IMR-90 (cell line): Measurements from ENCODE around the gene RCAN2. TPM values are rescaled to one million over a fixed set of nuclear protein-coding genes. Genes with fewer than 3 reads are reported as not detected.

Experiments
- ATAC-seq: fragments of 200-7000 bp; cut with Tn5 transposase; 2 replicates; pipeline ENCODE4 v1.9.1; 2020; ENCODE audit warnings: low read depth, mild to moderate bottlenecking, moderate library complexity
- BruUV-seq: library from RNA; stranded (reverse); fragments of 400-500 nt; replicated peaks from 2 replicates; lab custom pipeline; 2021; lab: Mats Ljungman, UMichigan
- CTCF ChIA-PET: fragments of 300-600 bp; formaldehyde crosslinking; extraction: SDS; loops from one replicate; lab custom pipeline; 2021; ENCODE audit warnings: antibody characterized with exemption; lab: Yijun Ruan, JAX
- POLR2A ChIA-PET: fragments of 300-600 bp; sonication (Branson Sonifier 250); formaldehyde crosslinking; loops from one replicate; lab custom pipeline; 2022; ENCODE audit warnings: antibody characterized with exemption; ENCODE audit not compliant: unreplicated experiment; lab: Charles Lee
- DNase-seq: peaks from one replicate; pipeline ENCODE4 v3.0.0; 2013
- H2AFZ ChIP-seq: replicated peaks from 2 replicates; pipeline ENCODE3; 2013; ENCODE audit warnings: low read length, mild to moderate bottlenecking; ENCODE audit not compliant: poor library complexity
- H2AK5ac ChIP-seq: 2 replicates; pipeline ENCODE4 v1.6.1; 2013; ENCODE audit warnings: low read depth, low read length, inconsistent platforms
- H2AK9ac ChIP-seq: replicated peaks from 2 replicates; pipeline ENCODE3; 2013; ENCODE audit warnings: mild to moderate bottlenecking, low read depth, low read length, moderate library complexity; ENCODE audit not compliant: poor library complexity
- H2BK120ac ChIP-seq: 2 replicates; pipeline ENCODE4 v1.6.1; 2013; ENCODE audit warnings: low read depth, low read length, inconsistent platforms
- H2BK15ac ChIP-seq: 3 replicates; pipeline ENCODE4 v1.6.1; 2013; ENCODE audit warnings: low read depth, low read length, inconsistent platforms
- H2BK20ac ChIP-seq: 2 replicates; pipeline ENCODE4 v1.6.1; 2013; ENCODE audit warnings: low read depth, mild to moderate bottlenecking, inconsistent platforms, low read length, moderate library complexity
- H2BK5ac ChIP-seq: 2 replicates; pipeline ENCODE4 v1.6.1; 2013; ENCODE audit warnings: mild to moderate bottlenecking, low read depth, low read length, inconsistent platforms; ENCODE audit not compliant: poor library complexity, severe bottlenecking
- H3K14ac ChIP-seq: replicated peaks from 2 replicates; pipeline ENCODE4 v1.6.1; 2013; ENCODE audit warnings: low read depth, low read length, inconsistent platforms
- H3K18ac ChIP-seq: 2 replicates; pipeline ENCODE4 v1.6.1; 2013; ENCODE audit warnings: low read depth, low read length, control low read depth
- H3K23ac ChIP-seq: 2 replicates; pipeline ENCODE4 v1.6.1; 2013; ENCODE audit warnings: low read depth, low read length, inconsistent platforms
- H3K27ac ChIP-seq: 2 replicates; pipeline ENCODE4 v1.5.1; 2013; ENCODE audit warnings: mild to moderate bottlenecking, control low read depth, low read length; ENCODE audit not compliant: insufficient read depth
- H3K27me3 ChIP-seq: 2 replicates; pipeline ENCODE4 v1.6.1; 2013; ENCODE audit warnings: low read length; ENCODE audit not compliant: control insufficient read depth, insufficient read depth
- H3K36me3 ChIP-seq: 2 replicates; pipeline ENCODE4 v1.6.1; 2013; ENCODE audit warnings: low read length, mixed read lengths; ENCODE audit not compliant: control insufficient read depth, insufficient read depth
- H3K4ac ChIP-seq: 2 replicates; pipeline ENCODE4 v1.6.1; 2013; ENCODE audit warnings: low read depth, low read length, inconsistent platforms
- H3K4me1 ChIP-seq: 2 replicates; pipeline ENCODE4 v1.6.1; 2013; ENCODE audit warnings: low read length, mixed read lengths; ENCODE audit not compliant: control insufficient read depth, insufficient read depth
- H3K4me2 ChIP-seq: 2 replicates; pipeline ENCODE4 v1.6.1; 2013; ENCODE audit warnings: low read depth, mild to moderate bottlenecking, control low read depth, low read length, moderate library complexity
- H3K4me3 ChIP-seq: 2 replicates; pipeline ENCODE4 v1.5.1; 2013; ENCODE audit warnings: low read depth, mild to moderate bottlenecking, control low read depth, low read length, moderate library complexity; ENCODE audit not compliant: insufficient read depth
- H3K56ac ChIP-seq: 2 replicates; pipeline ENCODE4 v1.6.1; 2013; ENCODE audit warnings: low read length, inconsistent platforms; ENCODE audit not compliant: insufficient read depth; ENCODE audit errors: extremely low read depth
- H3K79me1 ChIP-seq, 2 experiments: 2 replicates each; pipeline ENCODE4 v1.6.1; 2013; ENCODE audit warnings: low read length in 2 of 2, inconsistent platforms in 1 of 2, low read depth in 1 of 2
- H3K9ac ChIP-seq: 2 replicates; pipeline ENCODE4 v1.6.1; 2013; ENCODE audit warnings: low read depth, low read length, control low read depth
- H3K9me1 ChIP-seq: 2 replicates; pipeline ENCODE4 v1.6.1; 2013; ENCODE audit warnings: low read length, inconsistent platforms; ENCODE audit not compliant: insufficient read depth
- H3K9me3 ChIP-seq: 2 replicates; pipeline ENCODE4 v1.6.1; 2013; ENCODE audit warnings: low read length; ENCODE audit not compliant: control insufficient read depth, insufficient read depth
- H4K20me1 ChIP-seq: 2 replicates; pipeline ENCODE4 v1.6.1; 2013; ENCODE audit warnings: low read length, inconsistent platforms; ENCODE audit not compliant: insufficient read depth
- H4K5ac ChIP-seq: 2 replicates; pipeline ENCODE4 v1.6.1; 2013; ENCODE audit warnings: mild to moderate bottlenecking, low read depth, low read length, control low read depth
- H4K8ac ChIP-seq, 2 experiments: 2 replicates each; pipeline ENCODE4 v1.6.1; 2013; ENCODE audit warnings: low read depth in 2 of 2, low read length in 2 of 2, control low read depth in 1 of 2, inconsistent platforms in 1 of 2
- H4K91ac ChIP-seq: 2 replicates; pipeline ENCODE4 v1.6.1; 2013; ENCODE audit warnings: low read depth, low read length, inconsistent platforms; ENCODE audit not compliant: insufficient read depth
- CHD1 ChIP-seq: IDR thresholded peaks from 2 replicates; pipeline ENCODE4 v1.6.1; 2012; ENCODE audit warnings: low read depth, low read length, improper control_type of control experiment
- FOS ChIP-seq: fragments of 150-350 bp; IDR thresholded peaks from 2 replicates; pipeline ENCODE4 v1.6.1; 2016; ENCODE audit warnings: low read depth, low read length
- MAZ ChIP-seq: IDR thresholded peaks from 2 replicates; pipeline ENCODE4 v1.6.1; 2012; ENCODE audit warnings: low read depth, mild to moderate bottlenecking, low read length, improper control_type of control experiment, moderate library complexity, borderline replicate concordance
- MXI1 ChIP-seq: IDR thresholded peaks from 2 replicates; pipeline ENCODE4 v1.6.1; 2012; ENCODE audit warnings: low read depth, mild to moderate bottlenecking, low read length, moderate library complexity, borderline replicate concordance
- NFE2L2 ChIP-seq: fragments of 150-350 bp; IDR thresholded peaks from 2 replicates; pipeline ENCODE4 v1.6.1; 2016; ENCODE audit warnings: low read depth, mild to moderate bottlenecking, low read length
- POLR2A ChIP-seq: IDR thresholded peaks from 2 replicates; pipeline ENCODE4 v1.6.1; 2012; ENCODE audit warnings: mild to moderate bottlenecking, low read depth, low read length
- RAD21 ChIP-seq: IDR thresholded peaks from 2 replicates; pipeline ENCODE4 v1.6.1; 2012; ENCODE audit warnings: low read length, improper control_type of control experiment
- RFX5 ChIP-seq: IDR thresholded peaks from 2 replicates; pipeline ENCODE4 v1.8.0; 2012; ENCODE audit warnings: low read depth, mild to moderate bottlenecking, low read length, moderate library complexity
- SMC3 ChIP-seq: fragments of 150-350 bp; IDR thresholded peaks from 2 replicates; pipeline ENCODE4 v1.6.1; 2016; ENCODE audit warnings: low read depth, mild to moderate bottlenecking, antibody characterized with exemption, low read length, moderate library complexity
- WGBS, 2 experiments: methylation state at CpG; one replicate each; pipeline versions ENCODE4 v1.1.5 to v1.1.7; 2013; ENCODE audit warnings: missing lambda C conversion rate in 2 of 2; ENCODE audit not compliant: insufficient read length in 1 of 2; ENCODE audit errors: extremely low coverage in 2 of 2; 5-methylcytosine and 5-hydroxymethylcytosine counted together
- dilution Hi-C: fragments of 300-500 bp; cut with HindIII; formaldehyde crosslinking; loops from one replicate; pipeline ENCODE4 v1.14.3; 2018; ENCODE audit warnings: low sequenced_read_pairs; ENCODE audit not compliant: unreplicated experiment
- in situ Hi-C: fragments of 300-500 bp; cut with MboI; formaldehyde crosslinking; loops from 3 replicates; pipeline ENCODE4 v1.14.3; 2019; ENCODE audit warnings: low sequenced_read_pairs, inconsistent platforms, mixed read lengths
- intact Hi-C: fragments of 100-400 bp; cut with micrococcal nuclease; formaldehyde crosslinking; loops from 2 replicates; pipeline ENCODE4 v1.10.0; 2022
- polyA plus RNA-seq, 3 experiments: library from polyadenylated mRNA; depleted of rRNA; stranded (reverse); fragments of >200 nt; gene quantifications; 2 replicates each; pipeline ENCODE4 v1.2.3, GENCODE V29; 2012; ENCODE audit warnings: low replicate concordance in 1 of 3
- total RNA-seq: library from RNA; depleted of rRNA; stranded (reverse); fragments of >200 nt; gene quantifications from 2 replicates; pipeline ENCODE4 v1.2.3, GENCODE V29; 2012
- TF ChIP-seq, protein P1 (sequence below): conservative IDR thresholded peaks from 2 replicates; pipeline ENCODE4 v1.5.1; 2012; ENCODE audit warnings: mild to moderate bottlenecking, low read depth, low read length, improper control_type of control experiment
- TF ChIP-seq, protein P2 (sequence below): fragments of 150-350 bp; IDR thresholded peaks from 2 replicates; pipeline ENCODE4 v1.6.1; 2016; ENCODE audit warnings: low read depth, mild to moderate bottlenecking, low read length, moderate library complexity, borderline replicate concordance

Gene RCAN2
- total and polyA plus RNA-seq, 2 of the 4 experiments (the other 2 are of a cell fraction) = 1.3 to 1.8 TPM

GRCh38 chr6:46287681-46288080, 203.6 kb downstream of the RCAN2 start:
- DNase-seq = no peak
- no peak for ATAC-seq
- Histone ChIP-seq H3K9ac (no peak overlapping the region), H3K79me1 (no peaks in the 10 kb centered on the region), H4K20me1 (no peaks in the 10 kb centered on the region), H3K56ac (no peak overlapping the region), H2AK5ac (no peak overlapping the region), H4K5ac (no peak overlapping the region), H2BK20ac (no peak overlapping the region), H3K9me1 (no peaks in the 10 kb centered on the region), H3K18ac (no peak overlapping the region), H2BK5ac (no peak overlapping the region), H2AFZ (no peak overlapping the region), H3K4me2 (no peak overlapping the region), H3K23ac (no peak overlapping the region), H2BK120ac (no peak overlapping the region), H2AK9ac (no peak overlapping the region), H4K91ac (no peak overlapping the region), H2BK15ac (no peak overlapping the region), H3K9me3 (no peaks in the 10 kb centered on the region), H3K4ac (no peak overlapping the region), H3K36me3 (no peaks in the 10 kb centered on the region), H3K27me3 (no peaks in the 10 kb centered on the region), H3K14ac (no peak overlapping the region), H3K4me1 (no peaks in the 10 kb centered on the region), H3K4me3 (no peak overlapping the region), H4K8ac (no peak overlapping the region), H3K27ac (no peak overlapping the region)
- in situ Hi-C loops (no loop called here), intact Hi-C loops (no loop called here), dilution Hi-C loops (no loop called here)
- WGBS, 2 experiments = no CpG with 5 or more reads among the region's 5 CpGs
- CTCF ChIA-PET = no interaction called here
- BruUV-seq = no TSS peak
- POLR2A ChIA-PET = no interaction called here
- TF ChIP-seq RFX5 = no peak
- no peak for TF ChIP-seq POLR2A
- TF ChIP-seq NFE2L2 = no peak
- no peak for TF ChIP-seq FOS
- TF ChIP-seq, protein P1, sequence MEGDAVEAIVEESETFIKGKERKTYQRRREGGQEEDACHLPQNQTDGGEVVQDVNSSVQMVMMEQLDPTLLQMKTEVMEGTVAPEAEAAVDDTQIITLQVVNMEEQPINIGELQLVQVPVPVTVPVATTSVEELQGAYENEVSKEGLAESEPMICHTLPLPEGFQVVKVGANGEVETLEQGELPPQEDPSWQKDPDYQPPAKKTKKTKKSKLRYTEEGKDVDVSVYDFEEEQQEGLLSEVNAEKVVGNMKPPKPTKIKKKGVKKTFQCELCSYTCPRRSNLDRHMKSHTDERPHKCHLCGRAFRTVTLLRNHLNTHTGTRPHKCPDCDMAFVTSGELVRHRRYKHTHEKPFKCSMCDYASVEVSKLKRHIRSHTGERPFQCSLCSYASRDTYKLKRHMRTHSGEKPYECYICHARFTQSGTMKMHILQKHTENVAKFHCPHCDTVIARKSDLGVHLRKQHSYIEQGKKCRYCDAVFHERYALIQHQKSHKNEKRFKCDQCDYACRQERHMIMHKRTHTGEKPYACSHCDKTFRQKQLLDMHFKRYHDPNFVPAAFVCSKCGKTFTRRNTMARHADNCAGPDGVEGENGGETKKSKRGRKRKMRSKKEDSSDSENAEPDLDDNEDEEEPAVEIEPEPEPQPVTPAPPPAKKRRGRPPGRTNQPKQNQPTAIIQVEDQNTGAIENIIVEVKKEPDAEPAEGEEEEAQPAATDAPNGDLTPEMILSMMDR = no peak
- TF ChIP-seq SMC3 = no peak
- no peak for TF ChIP-seq MAZ
- TF ChIP-seq, protein P2, sequence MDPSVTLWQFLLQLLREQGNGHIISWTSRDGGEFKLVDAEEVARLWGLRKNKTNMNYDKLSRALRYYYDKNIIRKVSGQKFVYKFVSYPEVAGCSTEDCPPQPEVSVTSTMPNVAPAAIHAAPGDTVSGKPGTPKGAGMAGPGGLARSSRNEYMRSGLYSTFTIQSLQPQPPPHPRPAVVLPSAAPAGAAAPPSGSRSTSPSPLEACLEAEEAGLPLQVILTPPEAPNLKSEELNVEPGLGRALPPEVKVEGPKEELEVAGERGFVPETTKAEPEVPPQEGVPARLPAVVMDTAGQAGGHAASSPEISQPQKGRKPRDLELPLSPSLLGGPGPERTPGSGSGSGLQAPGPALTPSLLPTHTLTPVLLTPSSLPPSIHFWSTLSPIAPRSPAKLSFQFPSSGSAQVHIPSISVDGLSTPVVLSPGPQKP = no peak
- TF ChIP-seq MXI1 = no peak
- TF ChIP-seq RAD21 = no peak
- no peak for TF ChIP-seq CHD1
